ENCODE data around the gene CFAP74. TPM values are rescaled to one million over a fixed set of nuclear protein-coding genes. Genes with fewer than 3 reads are reported as not detected.
A peak's percentile ranks its signal among the peaks of the same experiment; 100 is the strongest.

Gene CFAP74
- total RNA-seq, 1 experiment from 2014 or later = not detected

DNA sequence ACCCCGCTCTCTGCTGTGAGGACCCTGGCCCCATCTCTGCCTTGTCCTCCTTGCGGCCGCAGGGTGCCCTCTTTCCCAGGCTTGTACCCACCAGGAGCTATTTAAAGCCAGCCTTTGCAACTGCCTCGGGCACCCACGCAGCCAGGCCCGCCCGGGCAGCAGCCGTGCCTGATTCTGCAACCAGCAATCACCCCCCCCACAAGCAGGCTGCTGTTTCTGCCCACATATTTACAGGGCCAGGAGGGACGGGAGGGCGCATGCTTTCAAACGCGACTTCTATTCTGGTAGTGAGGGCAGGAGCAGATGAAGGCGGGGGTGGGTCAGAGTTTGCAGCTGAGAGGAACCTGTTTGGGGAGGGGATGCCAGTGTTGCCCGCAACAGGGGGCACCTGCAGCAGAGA, 29.2 kb upstream of the CFAP74 start:
- Histone ChIP-seq H3K9ac (ENCODE audit: low read length) (no peak overlapping the region), H3F3A (ENCODE audit: low read length, unreplicated experiment) (no peaks in the 10 kb centered on the region), H2AFZ (ENCODE audit: low read length) (no peak overlapping the region), H3K27ac (ENCODE audit: low read length) (no peak overlapping the region), H3K79me2 (ENCODE audit: low read length) (no peaks in the 10 kb centered on the region), H3K4me1 (ENCODE audit: insufficient read depth, low read length) (no peaks in the 10 kb centered on the region), H3K4me3 (ENCODE audit: low read length) (no peak overlapping the region), H3K9me2 (replicated peaks; ENCODE audit: low read length) (no peaks in the 10 kb centered on the region), H3K36me3 (ENCODE audit: low read depth, low read length) (no peaks in the 10 kb centered on the region), H3K9me3 (ENCODE audit: low read length) (no peaks in the 10 kb centered on the region), H3K4me2 (ENCODE audit: low read length) (no peak overlapping the region), H4K20me1 (ENCODE audit: low read length) (no peaks in the 10 kb centered on the region), H3K27me3 (ENCODE audit: low read length) (0 out of 2 replicates have a peak, but pooled peaks cover 3% of the 10 kb centered on the region)
- POLR2A ChIA-PET (ENCODE audit: unreplicated experiment) = no interaction called here
- no peak for ATAC-seq
- intact Hi-C loops (cut with micrococcal nuclease) = no loop called here
- BruUV-seq (replicated peaks) = no TSS peak
- DNase-seq = no peak
- CTCF ChIA-PET = no interaction called here
- no peak for TF ChIP-seq EZH2phosphoT487 (IDR thresholded peaks at IDR 0.05; ENCODE audit: borderline replicate concordance, low read length)
- TF ChIP-seq, protein P1, sequence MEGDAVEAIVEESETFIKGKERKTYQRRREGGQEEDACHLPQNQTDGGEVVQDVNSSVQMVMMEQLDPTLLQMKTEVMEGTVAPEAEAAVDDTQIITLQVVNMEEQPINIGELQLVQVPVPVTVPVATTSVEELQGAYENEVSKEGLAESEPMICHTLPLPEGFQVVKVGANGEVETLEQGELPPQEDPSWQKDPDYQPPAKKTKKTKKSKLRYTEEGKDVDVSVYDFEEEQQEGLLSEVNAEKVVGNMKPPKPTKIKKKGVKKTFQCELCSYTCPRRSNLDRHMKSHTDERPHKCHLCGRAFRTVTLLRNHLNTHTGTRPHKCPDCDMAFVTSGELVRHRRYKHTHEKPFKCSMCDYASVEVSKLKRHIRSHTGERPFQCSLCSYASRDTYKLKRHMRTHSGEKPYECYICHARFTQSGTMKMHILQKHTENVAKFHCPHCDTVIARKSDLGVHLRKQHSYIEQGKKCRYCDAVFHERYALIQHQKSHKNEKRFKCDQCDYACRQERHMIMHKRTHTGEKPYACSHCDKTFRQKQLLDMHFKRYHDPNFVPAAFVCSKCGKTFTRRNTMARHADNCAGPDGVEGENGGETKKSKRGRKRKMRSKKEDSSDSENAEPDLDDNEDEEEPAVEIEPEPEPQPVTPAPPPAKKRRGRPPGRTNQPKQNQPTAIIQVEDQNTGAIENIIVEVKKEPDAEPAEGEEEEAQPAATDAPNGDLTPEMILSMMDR (conservative IDR thresholded peaks at IDR 0.05; ENCODE audit: low read depth, low read length) = no peak
- TF ChIP-seq EZH2 (IDR thresholded peaks at IDR 0.05; ENCODE audit: low read length, unreplicated experiment) = no peak

DNA sequence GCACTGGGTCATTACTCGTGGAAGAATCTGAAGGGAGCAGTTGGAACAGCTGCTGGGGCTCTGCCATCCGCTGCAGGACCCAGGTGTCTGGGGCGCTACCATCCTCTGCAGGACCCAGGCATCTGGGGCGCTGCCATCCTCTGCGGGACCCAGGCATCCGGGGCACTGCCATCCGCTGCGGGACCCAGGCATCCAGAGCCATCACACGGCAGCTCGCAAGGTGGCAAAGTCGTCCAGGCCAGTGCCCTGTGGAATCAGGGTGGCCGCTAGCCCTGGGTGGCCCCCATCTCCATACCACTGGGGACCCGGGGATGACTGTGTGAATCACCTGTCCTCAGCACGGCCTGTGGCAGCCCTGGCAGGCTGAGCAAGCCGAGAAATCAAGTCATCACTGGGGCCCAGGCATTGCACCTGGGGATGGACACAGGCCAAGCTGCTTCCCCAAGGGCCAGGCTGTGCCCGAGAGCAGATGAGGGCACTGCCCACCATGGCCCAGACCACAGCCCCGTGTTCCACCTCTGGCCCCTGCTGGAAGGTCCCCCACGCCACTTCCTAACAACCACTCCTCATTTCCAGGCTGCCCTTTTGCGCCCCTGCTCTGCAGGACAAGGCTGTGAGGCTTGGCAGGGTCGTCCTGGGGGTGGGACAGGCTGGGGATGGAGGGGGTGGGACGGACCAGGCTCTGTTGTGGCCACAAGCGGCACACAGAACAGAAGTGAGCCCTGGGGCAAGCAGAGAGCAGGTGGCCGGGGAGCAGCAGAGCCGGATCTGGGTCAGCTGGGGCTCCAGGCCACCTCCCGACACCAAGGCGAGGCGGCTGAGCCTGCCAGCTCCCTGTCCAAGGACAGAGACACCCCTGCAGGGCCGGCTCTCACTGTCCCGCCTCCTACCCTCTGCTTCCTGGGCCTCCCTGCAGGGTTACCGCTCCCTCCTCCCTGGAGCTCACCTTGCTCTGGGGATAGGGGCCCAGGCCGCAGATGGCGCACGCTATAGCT, 28.3 kb upstream of the CFAP74 start:
- H3K9ac ChIP-seq (ENCODE audit: low read length) = no peak overlapping the region
- ChIA-PET POLR2A (ENCODE audit: unreplicated experiment) (no interaction called here), CTCF (no interaction called here)
- no peaks in the 10 kb centered on the region for H3K9me3 ChIP-seq (ENCODE audit: low read length)
- no peak overlapping the region for H3K4me2 ChIP-seq (ENCODE audit: low read length)
- H4K20me1 ChIP-seq (ENCODE audit: low read length) = no peaks in the 10 kb centered on the region
- no peak for DNase-seq
- intact Hi-C loops (cut with micrococcal nuclease) = no loop called here
- H3F3A ChIP-seq (ENCODE audit: low read length, unreplicated experiment) = no peaks in the 10 kb centered on the region
- TF ChIP-seq EZH2 (IDR thresholded peaks at IDR 0.05; ENCODE audit: low read length, unreplicated experiment) (no peak), EZH2phosphoT487 (IDR thresholded peaks at IDR 0.05; ENCODE audit: borderline replicate concordance, low read length) (no peak)
- TF ChIP-seq, protein P1 (conservative IDR thresholded peaks at IDR 0.05; ENCODE audit: low read depth, low read length) = no peak
- ATAC-seq = peak; percentile 22; the same call in 1 of the 2 replicates
- no TSS peak for BruUV-seq (replicated peaks)
- no peak overlapping the region for H3K4me3 ChIP-seq (ENCODE audit: low read length)
- H3K36me3 ChIP-seq (ENCODE audit: low read depth, low read length) = no peaks in the 10 kb centered on the region
- H3K27ac ChIP-seq (ENCODE audit: low read length) = no peak overlapping the region
- no peaks in the 10 kb centered on the region for H3K79me2 ChIP-seq (ENCODE audit: low read length)
- H3K4me1 ChIP-seq (ENCODE audit: insufficient read depth, low read length) = no peaks in the 10 kb centered on the region
- no peaks in the 10 kb centered on the region for H3K9me2 ChIP-seq (replicated peaks; ENCODE audit: low read length)
- 0 out of 2 replicates have a peak, but pooled peaks cover 3% of the 10 kb centered on the region for H3K27me3 ChIP-seq (ENCODE audit: low read length)
- H2AFZ ChIP-seq (ENCODE audit: low read length) = no peak overlapping the region

Measured in PC-3 (cell line).